Measurements from ENCODE around the gene MCOLN2.

Gene MCOLN2

GRCh38 chr1:84890566-84890965 lies 106.3 kb downstream of the MCOLN2 start:
- DNase-seq, result no peak

- no peak for DNase-seq
Observed at GRCh38 chr1:84889437-84889836, 107.5 kb downstream of the MCOLN2 start.

GRCh38 chr1:84888753-84889152 lies 108.2 kb downstream of the MCOLN2 start:
- DNase-seq, result no peak

GRCh38 chr1:84887261-84887934 lies 109.5 kb downstream of the MCOLN2 start:
- DNase-seq, result no peak

GRCh38 chr1:84885469-84885868 lies 111.4 kb downstream of the MCOLN2 start:
- no peak for DNase-seq

GRCh38 chr1:84884671-84885389 lies 112.1 kb downstream of the MCOLN2 start:
- no peak for DNase-seq

GRCh38 chr1:84883286-84883685 lies 113.6 kb downstream of the MCOLN2 start:
- DNase-seq, result no peak

GRCh38 chr1:84877592-84877991 lies 119.3 kb downstream of the MCOLN2 start:
- no peak for DNase-seq

GRCh38 chr1:84876353-84876752 lies 120.6 kb downstream of the MCOLN2 start:
- no peak for DNase-seq

All from SHP77 (cell line).